GM18870 (cell line): ENCODE results near the gene SEC14L1.
"Not testable (repeated sequence)": the region's sequence is repeated elsewhere in the genome, so short reads cannot be mapped to it uniquely, and the experiment has no call there.

ENCODE experiments used
- ATAC-seq: cut with Tn5 transposase; IDR thresholded peaks from one replicate; pipeline ENCODE4 v1.9.1; 2021; ENCODE audit warnings: moderate library complexity; ENCODE audit not compliant: unreplicated experiment

SEC14L1 gene

DNA sequence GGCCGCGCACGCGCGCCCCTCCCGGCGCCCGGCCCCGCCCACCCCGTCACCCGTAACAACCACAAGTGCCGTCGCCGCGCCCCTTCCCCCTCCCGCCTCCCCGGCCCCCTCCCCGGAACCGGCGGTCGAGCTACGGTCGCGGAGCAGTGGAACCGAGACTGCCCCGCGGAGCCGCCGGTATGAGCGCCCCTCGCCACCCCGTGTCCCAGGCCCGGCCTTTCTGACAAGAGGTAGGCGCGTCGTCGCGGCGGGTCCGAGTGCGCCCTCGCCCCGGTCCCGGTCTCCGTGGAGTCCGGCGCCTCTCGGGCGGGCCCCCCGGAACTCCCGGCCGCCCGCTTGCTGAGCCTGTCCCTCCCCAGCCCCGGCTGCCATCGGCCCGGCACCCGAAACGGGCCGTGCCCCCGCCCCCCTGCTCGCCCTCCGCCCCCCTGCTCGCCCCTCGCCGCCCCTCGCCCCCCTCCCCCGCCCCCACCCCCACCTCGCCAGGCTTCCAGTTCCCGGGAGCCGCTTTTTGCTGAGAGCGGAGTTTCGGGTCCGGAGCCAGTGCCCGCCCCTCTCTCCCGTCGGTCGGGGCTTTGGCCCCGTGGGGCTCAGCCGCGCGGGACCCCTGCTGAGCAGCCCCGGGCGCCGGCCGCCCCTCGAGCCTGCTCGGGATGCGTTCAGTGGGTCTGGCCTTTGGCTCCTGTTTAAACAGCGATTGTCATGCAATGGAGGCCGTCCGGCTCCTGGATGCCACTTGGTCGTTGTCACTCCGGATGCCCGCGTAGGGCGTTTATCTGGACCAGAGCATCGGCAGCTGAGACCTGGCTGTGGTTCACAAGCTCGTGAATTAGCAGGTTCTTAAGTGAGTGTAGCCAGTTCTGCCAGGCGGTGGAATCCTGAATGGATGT, at the start of gene SEC14L1:
TSS of gene SEC14L1 (plus strand) at position 92 of the 890 bp plus-strand sequence. CDS start 2,628 bp downstream, outside the sequence.
- ATAC-seq: no peak

DNA sequence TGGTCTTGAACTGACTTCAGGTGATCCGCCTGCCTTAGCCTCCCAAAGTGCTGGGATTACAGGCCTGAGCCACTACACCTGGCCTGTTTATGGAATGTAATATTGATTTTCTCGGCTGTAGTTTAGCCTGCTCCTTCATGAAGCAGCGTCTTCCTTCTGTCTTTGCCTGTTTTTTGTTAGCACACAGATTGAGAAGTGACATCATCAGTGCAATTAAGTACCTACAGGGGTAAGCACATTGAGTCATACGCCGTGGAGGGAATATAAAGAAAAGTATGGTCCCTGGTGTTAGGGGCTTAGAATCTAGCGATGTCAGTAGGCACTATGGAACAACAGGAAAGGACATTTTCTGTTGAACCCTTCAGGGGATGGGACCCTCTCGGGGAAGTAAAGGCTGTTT, 48.7 kb upstream of the SEC14L1 start:
- ATAC-seq: no peak

DNA sequence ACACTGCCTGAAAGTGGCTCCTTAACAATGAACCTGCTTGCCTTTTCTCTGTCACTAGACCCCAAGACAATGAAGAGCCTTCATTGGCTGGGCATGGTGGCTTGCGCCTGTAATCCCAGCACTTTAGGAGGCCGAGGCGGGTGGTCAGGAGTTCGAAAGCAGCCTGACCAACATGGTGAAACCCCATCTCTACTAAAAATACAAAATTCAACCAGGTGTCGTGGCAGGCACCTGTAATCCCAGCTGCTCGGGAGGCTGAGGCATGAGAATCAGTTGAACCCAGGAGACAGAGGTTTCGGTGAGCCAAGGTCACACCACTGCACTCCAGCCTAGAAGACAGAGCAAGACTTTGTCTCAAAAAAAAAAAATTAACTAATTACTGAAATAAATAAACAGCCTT, 45.3 kb upstream of the SEC14L1 start:
- no peak for ATAC-seq

DNA sequence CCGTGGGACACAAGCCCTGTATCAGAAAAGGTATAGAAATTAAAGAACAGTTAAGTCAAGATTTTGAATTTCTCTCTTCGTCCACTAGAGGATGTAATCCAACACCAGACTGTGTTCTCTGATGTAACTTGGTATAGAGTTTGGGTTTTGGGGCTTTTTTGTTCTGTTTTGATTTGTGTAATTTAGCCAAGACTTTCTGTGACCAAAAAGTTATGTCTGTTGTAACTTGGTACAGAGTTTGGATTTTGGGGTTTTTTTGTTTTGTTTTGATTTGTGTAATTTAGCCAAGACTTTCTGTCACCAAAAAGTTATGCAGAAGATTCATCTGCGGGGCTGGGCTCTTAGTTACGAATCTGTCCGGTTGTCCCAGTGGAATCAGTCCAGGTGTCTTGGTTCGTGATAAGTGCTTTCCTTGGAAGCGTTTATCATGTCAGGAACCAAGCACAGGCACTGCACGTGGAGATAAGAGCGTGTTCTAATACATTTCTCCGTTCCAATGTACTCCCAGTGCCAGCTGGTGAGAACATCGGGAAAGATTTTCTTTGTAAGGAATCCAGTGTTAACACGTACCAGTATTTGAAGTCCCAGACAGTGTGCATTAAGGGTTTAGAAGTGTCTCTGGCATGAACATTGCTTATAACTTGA, 44.1 kb upstream of the SEC14L1 start:
- ATAC-seq: no peak

DNA sequence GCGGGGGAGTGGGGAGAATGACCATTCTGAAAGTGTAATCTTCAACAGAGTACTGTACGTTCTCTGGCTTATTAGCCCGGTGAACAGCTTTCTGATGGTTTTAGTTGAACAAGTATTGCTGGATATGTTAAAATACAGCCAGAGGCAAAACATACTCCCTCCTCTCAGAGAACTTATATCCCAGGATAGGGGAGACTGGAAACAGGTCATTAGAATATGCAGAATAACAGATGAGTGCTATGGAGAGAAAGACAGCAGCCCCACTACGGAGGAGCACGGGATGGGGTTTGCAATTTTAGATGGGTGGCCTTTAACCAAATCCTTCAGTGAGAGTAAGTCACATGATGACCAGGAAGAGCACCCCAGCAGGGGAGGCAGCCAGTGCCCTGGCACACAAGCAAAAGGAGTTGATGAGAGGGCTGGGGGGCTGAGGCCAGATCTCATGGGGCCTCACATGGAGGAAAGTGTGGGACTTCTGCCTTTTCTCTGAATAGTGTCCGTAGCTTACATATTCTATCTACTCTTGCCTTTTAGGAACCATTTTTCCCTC, 43.1 kb upstream of the SEC14L1 start:
- no peak for ATAC-seq

DNA sequence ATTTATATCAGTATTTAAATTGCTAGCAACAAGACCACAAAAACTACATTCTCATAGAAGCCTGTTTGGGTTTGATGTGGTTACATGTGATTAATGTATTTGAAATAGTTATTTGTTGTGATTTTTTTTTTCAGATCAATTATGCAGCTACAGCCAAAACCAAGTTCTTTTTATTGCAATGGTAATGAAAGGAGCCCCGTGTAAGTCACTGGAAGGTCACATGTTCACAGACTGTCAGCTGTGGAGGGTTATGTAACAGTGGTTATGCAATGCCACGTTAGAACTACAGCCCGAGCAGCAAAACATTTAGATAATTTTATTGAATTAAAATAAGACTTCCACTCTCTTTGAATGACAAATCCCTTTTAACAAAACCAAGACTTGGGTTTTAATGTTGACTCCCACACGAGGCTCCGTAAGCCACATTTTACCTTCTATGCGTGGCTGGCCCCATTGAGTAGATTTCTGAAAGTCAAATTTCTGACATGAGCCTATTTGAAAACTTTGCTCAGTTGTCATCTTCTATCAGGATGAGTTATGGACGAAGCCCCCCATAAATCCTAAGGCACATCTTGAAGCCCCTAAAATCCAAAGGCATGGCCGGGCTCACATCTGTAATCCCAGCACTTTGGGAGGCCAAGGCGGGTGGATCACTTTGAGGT, 41.8 kb upstream of the SEC14L1 start:
- no peak for ATAC-seq

DNA sequence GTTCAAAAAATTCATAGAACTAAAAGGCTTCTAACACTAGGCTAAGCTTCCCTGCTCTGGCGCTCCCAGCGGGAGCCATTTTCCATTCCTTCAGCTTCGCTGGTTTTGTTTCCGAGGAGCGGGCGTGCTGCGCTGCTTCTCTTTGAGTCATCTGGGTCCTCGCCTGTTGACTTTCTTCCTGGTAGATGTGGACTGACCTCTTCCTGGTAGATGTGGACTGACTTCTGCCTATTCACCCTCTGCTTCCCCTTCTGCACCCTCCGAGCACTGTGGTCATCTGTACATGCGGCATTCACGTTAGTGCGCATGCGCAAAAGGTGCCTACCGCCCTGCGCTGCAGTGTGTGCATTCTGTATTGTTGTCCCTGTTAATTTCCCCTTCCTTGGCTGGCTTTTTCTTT, 40.8 kb upstream of the SEC14L1 start:
- ATAC-seq: no peak

DNA sequence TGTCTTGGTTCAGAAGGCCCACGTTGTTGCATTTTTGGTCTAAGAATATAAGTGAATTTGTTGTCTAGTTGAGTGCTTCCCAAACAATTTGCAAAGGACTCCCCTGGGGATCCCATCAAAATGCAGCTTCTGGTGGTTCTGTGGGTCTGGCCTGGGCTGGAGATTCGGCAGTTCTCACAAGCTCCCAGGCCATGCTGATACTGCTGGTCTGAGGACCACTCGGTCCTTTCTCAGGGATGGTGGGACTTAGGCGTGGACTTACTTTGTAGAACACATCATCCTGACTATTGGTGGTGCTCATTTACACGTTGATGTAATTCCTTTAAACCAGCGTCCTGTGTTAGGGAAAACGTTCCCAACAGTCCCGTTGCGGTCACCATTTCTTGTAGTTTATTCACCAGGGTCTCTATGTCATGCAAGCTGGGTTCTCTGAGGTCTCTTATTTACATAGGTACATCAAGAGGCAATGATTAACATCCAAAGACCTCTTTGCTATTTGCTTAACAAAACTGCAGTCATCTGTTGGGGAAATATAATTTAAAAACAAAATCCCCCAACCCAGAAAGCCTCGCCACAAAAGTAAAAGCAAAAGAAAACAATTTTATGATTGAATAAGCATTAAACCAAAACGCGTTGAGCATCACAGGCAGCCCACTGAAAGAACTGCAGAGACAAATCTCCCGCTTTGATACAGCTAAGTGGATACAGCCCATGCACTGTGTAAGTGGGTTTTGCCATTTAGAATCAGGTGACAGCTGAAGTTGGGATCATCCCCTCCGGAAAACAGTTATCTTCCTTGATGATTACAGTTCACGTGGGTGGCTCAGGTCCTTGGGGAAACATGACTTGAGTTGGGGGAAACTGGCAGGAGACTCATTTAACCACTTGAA, 39.0 kb upstream of the SEC14L1 start:
- no peak for ATAC-seq

DNA sequence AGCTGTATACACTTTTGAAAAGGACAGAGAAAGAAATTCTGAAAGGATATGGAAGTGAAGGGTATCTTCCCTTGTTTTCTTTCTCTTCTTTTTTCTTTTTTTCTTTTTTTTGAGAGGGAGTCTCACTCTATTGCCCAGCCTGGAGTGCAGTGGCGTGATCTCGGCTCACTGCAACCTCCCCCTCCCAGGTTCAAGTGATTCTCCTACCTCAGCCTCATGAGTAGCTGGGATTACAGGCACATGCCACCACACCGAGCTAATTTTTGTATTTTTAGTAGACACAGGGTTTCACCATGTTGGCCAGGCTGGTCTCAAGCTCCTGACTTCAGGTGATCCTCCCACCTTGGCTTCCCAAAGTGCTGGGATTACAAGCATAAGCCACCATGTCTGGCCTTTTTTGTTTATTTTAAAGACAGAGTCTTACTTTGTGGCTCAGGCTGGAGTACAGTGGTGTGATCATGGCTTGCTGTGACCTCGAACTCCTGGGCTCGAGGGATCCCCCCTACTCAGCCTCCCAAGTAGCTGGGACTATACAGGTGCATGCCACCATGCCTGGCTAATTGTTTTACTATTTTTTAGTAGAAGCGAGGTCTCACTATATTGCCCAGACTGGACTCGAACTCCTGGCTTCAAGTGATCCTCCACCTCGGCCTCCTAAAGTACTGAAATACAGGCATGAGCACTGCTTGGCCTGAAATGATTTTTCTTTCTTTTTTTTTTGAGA, 38.2 kb upstream of the SEC14L1 start:
- ATAC-seq: not testable (repeated sequence)

DNA sequence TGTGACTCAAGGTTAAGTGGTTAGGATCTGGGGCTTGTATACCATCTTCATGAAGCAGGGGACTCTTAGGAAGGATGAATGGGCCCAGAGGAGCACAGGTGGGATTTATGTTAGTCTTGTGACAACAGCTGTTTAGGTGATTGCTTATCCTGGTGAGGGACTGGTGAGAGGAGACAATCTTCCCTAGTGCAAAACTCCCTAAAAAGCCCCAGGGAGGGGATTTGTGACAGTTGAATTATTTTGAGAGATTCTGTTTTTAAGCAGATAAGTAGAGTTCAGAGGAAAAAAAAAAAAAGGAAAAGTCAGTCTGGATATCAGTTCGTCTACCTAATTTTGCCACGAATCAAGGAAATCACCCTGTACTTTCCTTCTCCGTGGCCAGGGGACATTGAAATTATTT, 35.1 kb upstream of the SEC14L1 start:
- no peak for ATAC-seq

DNA sequence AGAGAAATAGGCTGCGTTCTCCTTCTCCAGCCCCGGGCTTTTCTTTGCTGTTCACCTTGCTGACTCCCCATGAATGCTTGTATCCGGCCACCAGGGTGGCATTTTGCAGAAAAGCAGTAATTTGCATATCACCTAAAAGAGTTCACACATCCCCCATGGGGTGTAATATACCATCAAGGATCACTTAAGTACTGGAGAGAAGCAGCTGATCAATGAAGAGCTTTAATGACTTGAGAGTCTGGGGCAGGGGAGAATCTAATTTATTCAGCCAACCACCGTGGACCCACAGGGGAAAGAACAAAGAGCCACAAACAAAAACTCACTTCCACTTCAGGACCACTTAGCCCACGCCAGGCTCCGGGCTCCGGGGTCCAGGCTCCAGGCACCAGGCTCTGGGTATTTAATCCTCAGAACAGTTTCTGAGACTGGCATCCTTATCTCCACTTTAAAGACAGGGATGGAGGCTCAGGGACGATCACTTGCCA, 33.9 kb upstream of the SEC14L1 start:
- peak; percentile 34 for ATAC-seq

DNA sequence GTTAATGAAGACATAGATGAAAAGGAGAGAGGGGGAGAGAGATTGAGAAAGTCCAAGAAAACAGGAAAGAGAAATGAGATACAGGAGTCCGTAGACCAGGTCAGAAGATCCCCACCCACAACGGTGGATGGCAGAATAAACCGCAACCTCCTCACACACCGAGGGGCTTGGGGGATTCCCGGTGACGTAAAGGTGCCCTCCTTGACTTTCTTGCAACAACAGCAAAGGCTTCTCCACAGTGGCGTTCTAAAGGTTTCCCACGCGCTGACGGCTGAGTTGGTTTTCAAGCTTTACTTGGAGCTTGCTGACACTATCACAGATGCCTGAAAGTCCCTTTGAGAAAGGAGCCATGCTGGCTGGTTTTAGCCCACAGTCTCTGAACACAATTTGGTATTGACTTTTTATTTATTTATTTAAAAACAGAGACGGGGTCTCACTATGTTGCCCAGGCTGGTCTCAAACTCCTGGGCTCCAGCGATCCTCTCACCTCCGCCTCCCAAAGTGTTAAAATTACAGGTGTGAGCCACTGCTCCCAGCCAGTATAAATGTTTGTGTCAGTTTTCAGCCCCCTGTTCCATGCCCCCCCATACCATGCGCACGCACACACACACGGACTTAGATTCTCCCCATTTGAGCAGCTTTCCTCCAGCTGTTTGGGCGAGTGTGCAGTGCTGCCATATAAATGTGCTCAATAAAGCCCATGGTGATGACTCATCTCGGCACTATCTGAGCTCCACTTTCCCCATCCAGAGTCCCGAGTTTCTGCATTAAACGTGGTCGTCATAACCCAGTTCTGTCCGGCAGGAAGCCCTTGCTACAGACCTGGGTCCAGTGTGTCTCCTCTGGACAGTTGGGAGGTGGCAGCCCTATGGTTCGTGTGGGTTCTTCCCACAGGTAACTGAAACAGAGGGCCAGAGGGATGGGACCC, 33.0 kb upstream of the SEC14L1 start:
- peak; percentile 60 for ATAC-seq

DNA sequence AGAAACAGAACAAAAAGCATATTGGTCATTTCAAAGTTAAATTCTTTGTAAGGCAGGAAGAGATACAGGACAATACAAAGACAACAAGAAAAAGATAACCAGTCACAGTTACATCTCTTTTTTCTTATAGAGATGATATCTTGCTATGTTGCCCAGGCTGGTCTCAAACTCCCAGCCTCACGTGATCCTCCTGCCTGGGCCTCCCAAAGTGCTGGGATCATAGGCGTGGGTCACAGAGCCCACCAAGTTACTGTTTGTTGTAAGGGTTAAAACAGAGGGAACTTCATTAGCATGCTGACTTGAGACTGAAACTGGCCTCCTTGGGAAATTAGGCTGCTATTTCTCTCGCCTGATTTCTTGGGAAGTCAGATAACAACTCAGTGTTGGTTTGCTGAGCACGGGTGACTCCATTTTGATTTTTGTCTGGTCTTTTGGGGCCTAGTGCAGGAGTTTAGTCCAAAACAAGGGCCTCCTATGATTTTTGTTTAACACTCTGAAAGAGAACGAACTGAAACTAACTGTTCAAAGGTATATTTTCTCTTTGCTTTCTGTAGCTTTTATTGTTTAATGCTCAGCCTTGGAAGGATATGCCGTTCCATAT, 31.5 kb upstream of the SEC14L1 start:
- no peak for ATAC-seq

DNA sequence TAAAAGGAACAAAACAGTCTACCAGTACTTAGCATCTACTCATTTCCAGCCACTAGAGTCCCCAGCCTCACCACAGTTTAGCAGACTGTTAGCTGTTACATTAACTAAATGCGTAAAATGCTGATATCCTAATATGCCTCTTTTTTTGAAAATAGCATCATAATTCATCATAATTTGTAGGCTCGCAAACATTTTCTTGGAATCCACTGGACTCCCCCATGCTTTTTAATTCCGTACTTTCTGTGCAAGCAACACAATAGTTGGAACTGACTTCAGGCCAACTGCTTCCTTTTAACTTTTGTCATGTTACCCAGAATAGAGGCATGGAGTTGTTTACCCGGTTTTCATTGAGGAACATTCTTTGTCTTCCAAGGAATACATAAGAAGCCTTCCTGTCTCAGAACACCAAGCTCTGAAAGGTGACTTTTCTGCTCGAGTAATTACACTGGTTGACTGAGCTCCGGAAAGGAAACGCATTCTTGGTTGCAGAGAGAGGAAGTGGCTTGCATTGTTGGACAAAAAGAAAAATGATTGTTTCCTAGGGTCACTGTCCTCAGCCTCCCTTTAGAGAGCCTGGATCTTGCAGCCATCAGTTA, 30.9 kb upstream of the SEC14L1 start:
- ATAC-seq: no peak

DNA sequence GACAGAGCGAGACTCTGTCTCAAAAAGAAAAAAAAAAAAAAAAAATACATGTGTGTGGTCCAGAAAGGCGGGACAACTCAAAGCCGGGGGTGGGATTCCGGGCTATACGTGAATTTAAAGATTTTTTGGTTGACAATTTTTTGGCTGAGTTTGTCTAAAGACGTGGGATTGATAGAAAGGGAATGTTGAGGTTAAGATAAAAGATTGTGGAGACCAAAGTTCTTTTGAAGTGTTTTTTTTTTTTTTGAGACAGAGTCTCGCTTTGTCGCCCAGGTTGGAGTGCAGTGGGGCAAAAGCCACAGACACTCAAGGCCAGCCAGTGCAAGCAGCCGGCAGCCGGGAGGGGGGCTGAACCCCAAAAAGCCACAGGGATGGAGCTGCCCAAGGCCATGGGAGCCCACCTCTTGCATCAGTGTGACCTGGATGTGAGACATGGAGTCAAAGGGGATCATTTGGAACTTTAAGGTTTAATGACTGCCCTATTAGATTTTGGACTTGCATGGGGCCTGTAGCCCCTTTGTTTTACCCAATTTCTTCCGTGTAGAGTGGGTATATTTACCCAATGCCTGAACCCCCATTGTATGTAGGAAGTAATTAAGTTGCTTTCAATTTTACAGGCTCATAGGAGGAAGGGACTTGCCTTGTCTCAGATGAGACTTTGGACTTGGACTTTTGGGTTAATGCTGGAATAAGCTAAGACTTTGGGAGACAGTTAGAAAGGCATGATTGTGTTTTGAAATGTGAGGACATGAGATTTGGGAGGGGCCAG, 29.4 kb upstream of the SEC14L1 start:
- ATAC-seq: not testable (repeated sequence)

DNA sequence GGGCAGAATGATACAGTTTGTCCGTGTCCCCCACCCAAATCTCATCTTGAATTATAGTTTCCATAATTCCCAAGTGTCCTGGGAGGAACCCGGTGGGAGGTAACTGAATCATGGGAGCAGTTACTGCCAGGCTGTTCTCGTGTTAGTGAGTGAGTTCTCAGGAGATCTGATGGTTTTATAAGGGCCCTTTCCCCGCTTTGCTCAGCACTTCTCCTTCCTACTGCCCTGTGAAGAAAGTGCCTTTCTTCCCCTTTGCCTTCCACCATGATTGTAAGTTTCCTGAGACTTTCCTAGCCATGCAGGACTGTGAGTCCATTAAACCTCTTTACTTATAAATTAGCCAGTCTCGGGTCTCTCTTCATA, 28.9 kb upstream of the SEC14L1 start:
- ATAC-seq: no peak

DNA sequence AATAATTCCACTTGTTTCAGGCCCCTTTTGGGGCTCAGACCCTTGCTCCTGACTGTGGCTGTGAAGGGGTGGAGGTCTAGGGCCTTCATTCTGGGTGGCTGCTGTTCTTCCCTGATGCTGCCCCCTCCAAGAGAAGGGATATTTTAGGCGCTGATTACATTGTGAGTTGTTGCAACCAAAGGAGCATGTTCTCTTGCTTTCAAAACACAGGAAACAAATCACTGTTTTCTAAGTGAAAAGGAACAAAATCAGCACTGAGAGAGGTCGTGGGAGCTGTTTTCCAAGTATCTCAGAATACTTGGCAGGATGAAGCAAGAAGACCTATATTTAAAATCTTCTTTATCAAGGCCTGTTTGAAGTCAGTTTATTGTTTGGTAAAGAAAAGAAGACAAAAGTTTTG, 25.3 kb upstream of the SEC14L1 start:
- ATAC-seq: no peak
